ENCODE data around the gene GALM.

- TF ChIP-seq CTCF (IDR thresholded peaks at IDR 0.05): no peak
- TF ChIP-seq POLR2A (IDR thresholded peaks at IDR 0.05; ENCODE audit: low read length): no peak
- TF ChIP-seq EP300 (IDR thresholded peaks at IDR 0.05): no peak
- no peak for TF ChIP-seq SMC3 (IDR thresholded peaks at IDR 0.05)
- TF ChIP-seq POLR2AphosphoS2 (conservative IDR thresholded peaks at IDR 0.05; ENCODE audit: low read length): no peak
- no peak for TF ChIP-seq NFE2L2 (conservative IDR thresholded peaks at IDR 0.05; ENCODE audit: low read length)
- no peak for TF ChIP-seq NR3C1 (IDR thresholded peaks at IDR 0.05)
- TF ChIP-seq MAZ (IDR thresholded peaks at IDR 0.05; ENCODE audit: borderline replicate concordance, low read depth, low read length): no peak
Measured at GRCh38 chr2:38765149-38765548, 99.2 kb downstream of the GALM start.
